ENCODE results near the gene PINLYP. TPM values are rescaled to one million over a fixed set of nuclear protein-coding genes. Genes with fewer than 3 reads are reported as not detected.
A peak's percentile ranks its signal among the peaks of the same experiment; 100 is the strongest.

Gene PINLYP
- total and polyA plus RNA-seq, 2 of the 13 experiments (the other 11 are each of a cell fraction or from before 2014, with no cell fraction given), result 0.21 to 0.24 TPM

GRCh38 chr19:43595999-43596841, 20.6 kb downstream of the PINLYP start, which contains the start of the genes IRGQ and ZNF576 (continued):
- peak; percentile 55; the same call in 1 of the 2 replicates for TF ChIP-seq PRDM10 (CRISPR knock-in tag; IDR thresholded peaks at IDR 0.05; ENCODE audit: low read depth)
- no peak for TF ChIP-seq RBM22 (optimal IDR thresholded peaks at IDR 0.05; ENCODE audit: low read length)
- 0 out of 2 replicates have a peak, but pooled peaks have one; percentile 26 for TF ChIP-seq GATA4 (IDR thresholded peaks at IDR 0.05; ENCODE audit: borderline replicate concordance, low read depth)
- TF ChIP-seq KLF15 (CRISPR knock-in tag; IDR thresholded peaks at IDR 0.05; ENCODE audit: borderline replicate concordance), result no peak
- TF ChIP-seq ATF2 (CRISPR knock-in tag; IDR thresholded peaks at IDR 0.05), result peak; percentile 95
- TF ChIP-seq TARDBP (CRISPR knock-in tag; IDR thresholded peaks at IDR 0.05), result peak; percentile 86
- no peak for TF ChIP-seq ZNF496 (CRISPR knock-in tag; IDR thresholded peaks at IDR 0.05; ENCODE audit: insufficient replicate concordance)
- 0 out of 2 replicates have a peak, but pooled peaks have one; percentile 1 for TF ChIP-seq NFKBIZ (CRISPR knock-in tag; IDR thresholded peaks at IDR 0.05)
- TF ChIP-seq SPEN (CRISPR knock-in tag; IDR thresholded peaks at IDR 0.05; ENCODE audit: low read depth), result peak; percentile 73; the same call in 1 of the 2 replicates
- no peak for TF ChIP-seq ZNF558 (CRISPR knock-in tag; IDR thresholded peaks at IDR 0.05; ENCODE audit: borderline replicate concordance)
- TF ChIP-seq MED8 (CRISPR knock-in tag; IDR thresholded peaks at IDR 0.05; ENCODE audit: insufficient replicate concordance), result no peak
- TF ChIP-seq MIER2 (CRISPR knock-in tag; IDR thresholded peaks at IDR 0.05), result no peak
- TF ChIP-seq ZNF839 (CRISPR knock-in tag; IDR thresholded peaks at IDR 0.05; ENCODE audit: borderline replicate concordance), result no peak
- TF ChIP-seq KDM5A (IDR thresholded peaks at IDR 0.05; ENCODE audit: borderline replicate concordance, low read length), result peak; percentile 99
- peak; percentile 96 for TF ChIP-seq THAP9 (CRISPR knock-in tag; IDR thresholded peaks at IDR 0.05; ENCODE audit: borderline replicate concordance)
- TF ChIP-seq PREB (CRISPR knock-in tag; IDR thresholded peaks at IDR 0.05), result no peak

All from HepG2 (cell line).